ENCODE results near the gene PLXNB1.

PLXNB1 gene

DNA sequence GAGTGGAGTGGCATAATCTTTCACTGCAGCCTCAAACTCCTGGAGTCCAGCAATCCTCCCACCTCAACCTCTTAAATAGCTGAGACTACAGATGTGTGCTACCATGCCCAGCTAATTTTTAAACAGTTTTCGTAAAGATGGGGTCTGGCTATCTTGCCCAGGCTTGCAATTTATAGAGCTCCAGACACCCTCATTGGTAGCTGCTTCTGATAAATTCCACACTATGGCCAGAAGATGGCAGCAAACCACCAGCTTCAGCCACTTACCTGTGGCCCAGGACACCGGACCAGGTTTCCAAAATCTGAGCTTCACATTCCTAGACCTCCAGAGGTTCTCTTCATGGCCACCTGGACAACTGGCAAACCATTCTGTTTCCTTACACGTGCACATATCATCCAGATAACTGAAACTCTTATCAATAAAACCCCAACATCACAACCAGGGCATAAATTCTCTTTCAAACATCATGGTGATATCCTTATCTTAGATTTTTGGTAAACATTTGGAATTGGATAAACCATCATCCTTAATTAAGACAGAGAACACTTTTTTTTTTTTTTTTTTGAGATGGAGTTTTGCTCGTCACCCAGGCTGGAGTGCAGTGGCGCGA lies 29.0 kb downstream of the PLXNB1 start:
- Histone ChIP-seq H3K9ac (ENCODE audit: low read depth, low read length) (no peak overlapping the region), H3K4me1 (ENCODE audit: control insufficient read depth, insufficient read depth, low read length) (no peaks in the 10 kb centered on the region), H3K9me3 (ENCODE audit: control insufficient read depth, insufficient read depth, low read length) (no peaks in the 10 kb centered on the region), H3K4me3 (ENCODE audit: low read depth, low read length) (no peak overlapping the region), H3K36me3 (ENCODE audit: control insufficient read depth, insufficient read depth, low read length) (peaks cover 44% of the 10 kb centered on the region), H3K27me3 (ENCODE audit: control insufficient read depth, insufficient read depth, low read length) (no peaks in the 10 kb centered on the region), H3K27ac (ENCODE audit: low read depth, low read length) (no peak overlapping the region)

DNA sequence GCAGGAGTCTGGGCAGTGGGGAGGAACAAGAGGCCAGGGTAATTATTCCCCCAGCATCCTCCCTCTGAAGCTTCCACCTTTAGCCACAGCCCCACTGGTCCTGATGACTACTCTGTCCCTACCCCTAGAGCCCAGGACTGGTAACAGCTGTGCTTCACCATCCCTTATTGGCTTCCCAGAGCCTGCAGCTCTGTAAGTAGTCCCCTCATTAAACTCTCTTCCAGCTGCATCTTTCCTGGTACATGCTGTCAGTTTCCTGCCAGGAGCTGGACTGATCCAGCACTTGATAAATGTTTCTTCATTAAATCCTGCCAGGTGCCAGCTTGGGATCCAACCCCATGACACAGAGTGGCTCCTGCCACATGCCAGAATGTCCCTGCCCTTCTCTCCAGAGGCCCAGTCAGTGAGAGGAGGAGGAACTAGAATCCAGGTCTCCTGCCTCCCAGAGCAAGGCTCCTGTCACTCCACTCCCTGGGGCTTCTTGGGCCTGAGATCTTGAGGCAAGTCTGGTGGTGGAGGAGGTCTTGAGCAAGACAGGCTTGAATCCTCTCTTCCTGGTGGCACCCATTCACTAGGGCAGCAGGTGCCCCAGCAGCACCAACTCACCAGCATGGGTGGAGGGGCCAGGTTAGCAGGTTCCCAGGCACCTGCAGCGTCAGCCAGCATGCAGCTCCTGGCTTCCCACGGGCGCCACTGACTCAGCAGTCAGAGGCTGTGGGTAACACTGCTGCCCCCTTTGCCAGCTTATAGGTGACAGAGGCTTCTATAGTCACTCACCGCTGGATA lies 30.3 kb downstream of the PLXNB1 start:
- H3K27ac ChIP-seq (ENCODE audit: low read depth, low read length): no peak overlapping the region
- no peaks in the 10 kb centered on the region for H3K4me1 ChIP-seq (ENCODE audit: control insufficient read depth, insufficient read depth, low read length)
- H3K36me3 ChIP-seq (ENCODE audit: control insufficient read depth, insufficient read depth, low read length): peaks cover 31% of the 10 kb centered on the region
- H3K9me3 ChIP-seq (ENCODE audit: control insufficient read depth, insufficient read depth, low read length): no peaks in the 10 kb centered on the region
- H3K9ac ChIP-seq (ENCODE audit: low read depth, low read length): no peak overlapping the region
- H3K4me3 ChIP-seq (ENCODE audit: low read depth, low read length): no peak overlapping the region
- H3K27me3 ChIP-seq (ENCODE audit: control insufficient read depth, insufficient read depth, low read length): no peaks in the 10 kb centered on the region

- Histone ChIP-seq H3K27me3 (ENCODE audit: control insufficient read depth, insufficient read depth, low read length) (no peaks in the 10 kb centered on the region), H3K4me3 (ENCODE audit: low read depth, low read length) (no peak overlapping the region), H3K36me3 (ENCODE audit: control insufficient read depth, insufficient read depth, low read length) (peaks cover 24% of the 10 kb centered on the region), H3K9ac (ENCODE audit: low read depth, low read length) (no peak overlapping the region), H3K9me3 (ENCODE audit: control insufficient read depth, insufficient read depth, low read length) (no peaks in the 10 kb centered on the region), H3K27ac (ENCODE audit: low read depth, low read length) (no peak overlapping the region), H3K4me1 (ENCODE audit: control insufficient read depth, insufficient read depth, low read length) (no peaks in the 10 kb centered on the region)
Observed at GRCh38 chr3:48398701-48399386, 31.0 kb downstream of the PLXNB1 start.

GRCh38 chr3:48397767-48398681 lies 31.9 kb downstream of the PLXNB1 start:
- H3K36me3 ChIP-seq (ENCODE audit: control insufficient read depth, insufficient read depth, low read length): peaks cover 15% of the 10 kb centered on the region; the same call in 1 of the 2 replicates
- H3K27ac ChIP-seq (ENCODE audit: low read depth, low read length): no peak overlapping the region
- H3K27me3 ChIP-seq (ENCODE audit: control insufficient read depth, insufficient read depth, low read length): no peaks in the 10 kb centered on the region
- H3K4me3 ChIP-seq (ENCODE audit: low read depth, low read length): no peak overlapping the region
- H3K9ac ChIP-seq (ENCODE audit: low read depth, low read length): no peak overlapping the region
- H3K9me3 ChIP-seq (ENCODE audit: control insufficient read depth, insufficient read depth, low read length): no peaks in the 10 kb centered on the region
- H3K4me1 ChIP-seq (ENCODE audit: control insufficient read depth, insufficient read depth, low read length): no peaks in the 10 kb centered on the region

DNA sequence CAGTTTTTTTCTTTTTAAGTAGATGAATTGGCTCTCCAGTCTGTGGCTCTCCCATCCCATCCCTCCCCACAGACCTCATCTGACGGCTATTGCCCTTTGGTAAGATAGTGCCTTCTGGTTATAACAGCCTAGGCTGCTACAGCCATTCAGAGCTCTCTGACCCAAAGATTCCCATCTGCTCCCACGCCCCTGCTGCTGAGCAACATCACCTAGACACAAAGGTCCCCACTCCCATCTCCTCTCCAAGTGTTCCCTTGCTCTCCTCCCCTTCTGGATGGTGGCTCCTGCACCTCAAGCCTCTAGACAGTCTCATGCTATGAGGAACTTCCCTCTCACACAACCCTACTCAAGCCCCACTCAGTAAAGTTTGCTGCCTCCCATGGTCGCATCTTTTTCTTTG lies 34.2 kb downstream of the PLXNB1 start:
- no peaks in the 10 kb centered on the region for H3K9me3 ChIP-seq (ENCODE audit: control insufficient read depth, insufficient read depth, low read length)
- H3K27ac ChIP-seq (ENCODE audit: low read depth, low read length): no peak overlapping the region
- H3K4me3 ChIP-seq (ENCODE audit: low read depth, low read length): no peak overlapping the region
- no peaks in the 10 kb centered on the region for H3K4me1 ChIP-seq (ENCODE audit: control insufficient read depth, insufficient read depth, low read length)
- no peaks in the 10 kb centered on the region for H3K27me3 ChIP-seq (ENCODE audit: control insufficient read depth, insufficient read depth, low read length)
- no peak overlapping the region for H3K9ac ChIP-seq (ENCODE audit: low read depth, low read length)
- H3K36me3 ChIP-seq (ENCODE audit: control insufficient read depth, insufficient read depth, low read length): no peaks in the 10 kb centered on the region

DNA sequence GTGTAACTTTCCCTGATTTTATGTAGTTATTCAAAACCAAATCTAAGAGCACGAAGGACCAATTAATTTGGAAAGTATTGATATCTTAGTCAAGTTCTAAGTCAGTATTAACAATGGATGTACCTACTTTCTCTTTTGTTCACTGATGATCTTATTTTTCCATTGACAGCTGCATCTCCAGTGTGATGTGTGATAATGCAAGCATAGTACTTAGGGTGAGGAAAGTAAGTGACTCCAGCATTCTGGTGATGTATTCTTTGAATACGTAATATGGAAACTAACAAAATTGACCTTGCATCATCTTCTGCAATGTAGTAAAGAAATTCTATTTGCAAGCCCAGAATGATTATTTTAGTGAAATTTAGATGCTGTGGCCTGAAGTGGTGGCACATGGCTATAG lies 35.5 kb downstream of the PLXNB1 start:
- Histone ChIP-seq H3K9me3 (ENCODE audit: control insufficient read depth, insufficient read depth, low read length) (no peaks in the 10 kb centered on the region), H3K27me3 (ENCODE audit: control insufficient read depth, insufficient read depth, low read length) (no peaks in the 10 kb centered on the region), H3K4me3 (ENCODE audit: low read depth, low read length) (no peak overlapping the region), H3K9ac (ENCODE audit: low read depth, low read length) (no peak overlapping the region), H3K36me3 (ENCODE audit: control insufficient read depth, insufficient read depth, low read length) (no peaks in the 10 kb centered on the region), H3K27ac (ENCODE audit: low read depth, low read length) (no peak overlapping the region), H3K4me1 (ENCODE audit: control insufficient read depth, insufficient read depth, low read length) (no peaks in the 10 kb centered on the region)

GRCh38 chr3:48388966-48389365 lies 40.9 kb downstream of the PLXNB1 start:
- Histone ChIP-seq H3K4me1 (ENCODE audit: control insufficient read depth, insufficient read depth, low read length) (no peaks in the 10 kb centered on the region), H3K27ac (ENCODE audit: low read depth, low read length) (no peak overlapping the region), H3K27me3 (ENCODE audit: control insufficient read depth, insufficient read depth, low read length) (no peaks in the 10 kb centered on the region), H3K4me3 (ENCODE audit: low read depth, low read length) (no peak overlapping the region), H3K36me3 (ENCODE audit: control insufficient read depth, insufficient read depth, low read length) (no peaks in the 10 kb centered on the region), H3K9me3 (ENCODE audit: control insufficient read depth, insufficient read depth, low read length) (no peaks in the 10 kb centered on the region), H3K9ac (ENCODE audit: low read depth, low read length) (no peak overlapping the region)

- H3K4me3 ChIP-seq (ENCODE audit: low read depth, low read length): no peak overlapping the region
- H3K4me1 ChIP-seq (ENCODE audit: control insufficient read depth, insufficient read depth, low read length): no peaks in the 10 kb centered on the region
- H3K27ac ChIP-seq (ENCODE audit: low read depth, low read length): no peak overlapping the region
- H3K36me3 ChIP-seq (ENCODE audit: control insufficient read depth, insufficient read depth, low read length): no peaks in the 10 kb centered on the region
- H3K27me3 ChIP-seq (ENCODE audit: control insufficient read depth, insufficient read depth, low read length): no peaks in the 10 kb centered on the region
- no peak overlapping the region for H3K9ac ChIP-seq (ENCODE audit: low read depth, low read length)
- H3K9me3 ChIP-seq (ENCODE audit: control insufficient read depth, insufficient read depth, low read length): no peaks in the 10 kb centered on the region
Observed at GRCh38 chr3:48387634-48388033, 42.3 kb downstream of the PLXNB1 start.

DNA sequence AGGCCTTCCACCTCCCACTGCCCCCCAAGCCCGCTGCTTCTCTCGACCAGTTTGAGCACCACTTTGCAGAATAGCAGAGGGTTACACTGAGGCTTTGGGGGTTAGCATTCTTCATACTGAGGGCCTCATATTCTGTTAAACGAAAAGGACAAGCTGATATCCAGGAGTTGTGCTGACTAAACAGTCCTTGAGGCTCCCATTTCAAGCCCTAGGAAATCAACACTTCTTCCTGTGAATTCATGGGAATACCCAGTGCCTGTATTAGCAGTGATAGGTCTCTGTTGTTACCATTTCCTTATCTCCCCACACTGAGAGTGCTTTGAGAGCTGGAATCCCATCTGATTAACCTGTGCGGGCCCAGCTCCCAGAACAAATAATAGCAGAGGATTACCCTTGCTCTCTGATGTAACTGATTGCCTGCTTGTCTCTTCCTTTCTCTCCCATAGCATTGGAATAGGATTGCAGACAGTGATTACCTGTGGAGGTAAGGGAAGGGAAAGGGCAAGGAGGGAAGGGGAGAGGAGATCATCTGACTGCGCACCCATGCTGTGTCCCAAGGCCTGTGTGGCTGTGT lies 56.9 kb downstream of the PLXNB1 start:
- H3K36me3 ChIP-seq (ENCODE audit: control insufficient read depth, insufficient read depth, low read length): no peaks in the 10 kb centered on the region
- no peak overlapping the region for H3K9ac ChIP-seq (ENCODE audit: low read depth, low read length)
- no peaks in the 10 kb centered on the region for H3K9me3 ChIP-seq (ENCODE audit: control insufficient read depth, insufficient read depth, low read length)
- peaks cover 19% of the 10 kb centered on the region for H3K4me1 ChIP-seq (ENCODE audit: control insufficient read depth, insufficient read depth, low read length)
- peak overlapping the region; percentile 51 for H3K27ac ChIP-seq (ENCODE audit: low read depth, low read length)
- no peak overlapping the region for H3K4me3 ChIP-seq (ENCODE audit: low read depth, low read length)
- H3K27me3 ChIP-seq (ENCODE audit: control insufficient read depth, insufficient read depth, low read length): no peaks in the 10 kb centered on the region

DNA sequence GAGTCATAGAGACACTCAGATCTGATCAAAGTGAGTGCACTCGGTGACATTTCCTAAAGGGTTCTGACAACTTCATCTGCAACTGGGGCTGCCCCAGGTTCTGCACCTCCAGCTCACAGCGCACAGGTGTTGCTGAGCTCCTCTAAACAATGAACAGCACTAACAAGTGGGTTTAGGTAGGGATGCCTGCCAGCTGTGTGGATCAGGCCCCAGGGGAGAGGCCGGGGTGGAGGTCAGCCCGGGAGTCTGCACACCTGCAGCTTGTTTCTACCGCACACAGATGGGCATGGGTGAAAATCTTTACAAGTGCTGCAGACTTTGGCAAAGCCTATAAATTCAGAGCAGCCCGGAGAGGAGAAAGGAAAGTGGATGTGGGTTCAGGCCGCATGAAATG lies 57.5 kb downstream of the PLXNB1 start:
- Histone ChIP-seq H3K9me3 (ENCODE audit: control insufficient read depth, insufficient read depth, low read length) (no peaks in the 10 kb centered on the region), H3K27ac (ENCODE audit: low read depth, low read length) (peak overlapping the region; percentile 51), H3K27me3 (ENCODE audit: control insufficient read depth, insufficient read depth, low read length) (no peaks in the 10 kb centered on the region), H3K4me3 (ENCODE audit: low read depth, low read length) (no peak overlapping the region), H3K9ac (ENCODE audit: low read depth, low read length) (no peak overlapping the region), H3K4me1 (ENCODE audit: control insufficient read depth, insufficient read depth, low read length) (peaks cover 19% of the 10 kb centered on the region), H3K36me3 (ENCODE audit: control insufficient read depth, insufficient read depth, low read length) (no peaks in the 10 kb centered on the region)
